Progenitor cell of endocrine pancreas (in vitro differentiated cells): ENCODE measurements around the gene THSD4. TPM values are rescaled to one million over a fixed set of nuclear protein-coding genes. Genes with fewer than 3 reads are reported as not detected.

Experiments
- DNase-seq: peaks from one replicate; pipeline ENCODE4 v3.0.0; 2021; ENCODE audit warnings: low spot score; ENCODE audit not compliant: unreplicated experiment
- H3K27ac Mint-ChIP-seq: 2 replicates; pipeline ENCODE4 v1.8.0; 2021; ENCODE audit warnings: mild to moderate bottlenecking, moderate library complexity, mixed read lengths
- H3K27me3 Mint-ChIP-seq: 2 replicates; pipeline ENCODE4 v1.8.0; 2021; ENCODE audit warnings: mixed read lengths
- H3K36me3 Mint-ChIP-seq: 2 replicates; pipeline ENCODE4 v1.8.0; 2022; ENCODE audit warnings: mixed read lengths; ENCODE audit not compliant: insufficient read depth
- H3K4me1 Mint-ChIP-seq: 2 replicates; pipeline ENCODE4 v1.8.0; 2021; ENCODE audit warnings: low read depth, mixed read lengths
- H3K4me3 Mint-ChIP-seq: 2 replicates; pipeline ENCODE4 v1.8.0; 2021; ENCODE audit warnings: low read depth, mild to moderate bottlenecking, moderate library complexity, mixed read lengths
- H3K9me3 Mint-ChIP-seq: 2 replicates; pipeline ENCODE4 v1.8.0; 2021; ENCODE audit warnings: low read depth, mixed read lengths
- CTCF ChIP-seq: fragments of 200-600 bp; sonication (generic); IDR thresholded peaks from one replicate; pipeline ENCODE4 v1.5.0; 2021; ENCODE audit warnings: antibody characterized with exemption, mild to moderate bottlenecking; ENCODE audit not compliant: unreplicated experiment
- total RNA-seq: library from RNA; stranded (reverse); gene quantifications from 2 replicates; pipeline ENCODE4 v1.2.1, GENCODE V29; 2021

THSD4 gene
- total RNA-seq, 1 donor from 2014 or later, result 6.8 TPM

DNA sequence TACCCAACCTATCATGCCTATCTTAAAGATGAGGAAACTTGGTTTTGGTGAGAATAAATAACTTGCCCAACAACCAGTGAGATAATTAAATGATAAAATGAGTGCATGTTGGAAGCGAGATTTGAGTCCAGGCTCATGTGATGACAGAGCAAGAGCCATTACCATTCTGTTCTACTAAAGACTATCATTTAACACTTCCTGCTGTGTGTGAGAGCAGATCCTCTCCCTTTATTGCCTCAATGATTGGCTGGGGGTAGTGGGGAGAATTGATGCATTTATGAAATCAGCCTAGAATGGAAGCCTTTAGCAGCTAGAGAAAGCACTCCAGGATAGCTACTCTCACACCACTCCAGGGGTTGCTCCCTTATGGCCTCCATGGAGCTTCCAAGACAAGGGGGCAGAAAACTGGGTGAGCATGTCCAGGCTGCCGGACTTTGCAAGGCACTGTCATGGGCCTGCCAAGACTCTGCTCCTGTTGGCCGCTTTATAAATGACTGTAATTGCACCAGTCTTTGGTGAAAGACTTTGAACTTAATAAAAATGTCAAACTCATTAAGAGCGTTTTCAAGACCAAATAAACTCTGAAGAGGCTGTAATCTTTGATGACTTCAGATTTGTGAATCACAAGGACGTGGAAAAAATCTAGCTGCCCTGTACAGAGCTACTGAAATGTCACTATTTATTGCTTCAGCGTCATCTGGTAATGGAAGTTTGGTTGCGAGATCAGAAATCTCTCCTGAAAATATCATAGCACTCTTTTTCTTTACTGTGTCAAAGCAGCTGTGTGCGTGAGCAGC is 486.0 kb downstream of the THSD4 start:
- H3K27me3 Mint-ChIP-seq, result peaks cover 3% of the 10 kb centered on the region
- no peaks in the 10 kb centered on the region for H3K36me3 Mint-ChIP-seq
- H3K9me3 Mint-ChIP-seq, result peaks cover 5% of the 10 kb centered on the region
- H3K4me3 Mint-ChIP-seq, result no peak overlapping the region
- no peak for DNase-seq
- H3K27ac Mint-ChIP-seq, result no peak overlapping the region
- TF ChIP-seq CTCF, result no peak
- peaks cover 11% of the 10 kb centered on the region for H3K4me1 Mint-ChIP-seq

DNA sequence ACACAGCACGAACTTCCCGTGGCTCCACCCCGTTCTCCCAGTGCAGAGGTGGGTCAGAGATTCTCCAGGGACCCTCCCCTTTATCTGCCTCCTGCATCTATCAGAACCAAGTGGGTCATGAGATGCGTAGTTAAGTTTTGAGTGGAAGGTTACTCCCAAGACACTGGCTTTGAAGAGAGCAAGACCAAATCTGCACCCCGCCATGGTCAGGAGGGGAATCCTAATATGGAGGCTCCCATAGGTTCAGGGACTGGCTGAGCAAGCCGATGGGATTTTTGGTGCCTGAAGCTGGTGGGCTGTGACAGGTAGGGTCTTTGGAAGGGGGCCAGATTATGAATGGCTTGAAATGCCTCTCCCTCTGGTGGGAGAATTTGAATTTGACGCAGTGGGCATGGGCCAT is 488.1 kb downstream of the THSD4 start:
- Mint-ChIP-seq H3K4me3 (no peak overlapping the region), H3K9me3 (peaks cover 5% of the 10 kb centered on the region), H3K27me3 (peaks cover 2% of the 10 kb centered on the region), H3K27ac (no peak overlapping the region), H3K4me1 (peaks cover 10% of the 10 kb centered on the region), H3K36me3 (no peaks in the 10 kb centered on the region)
- no peak for TF ChIP-seq CTCF
- no peak for DNase-seq

DNA sequence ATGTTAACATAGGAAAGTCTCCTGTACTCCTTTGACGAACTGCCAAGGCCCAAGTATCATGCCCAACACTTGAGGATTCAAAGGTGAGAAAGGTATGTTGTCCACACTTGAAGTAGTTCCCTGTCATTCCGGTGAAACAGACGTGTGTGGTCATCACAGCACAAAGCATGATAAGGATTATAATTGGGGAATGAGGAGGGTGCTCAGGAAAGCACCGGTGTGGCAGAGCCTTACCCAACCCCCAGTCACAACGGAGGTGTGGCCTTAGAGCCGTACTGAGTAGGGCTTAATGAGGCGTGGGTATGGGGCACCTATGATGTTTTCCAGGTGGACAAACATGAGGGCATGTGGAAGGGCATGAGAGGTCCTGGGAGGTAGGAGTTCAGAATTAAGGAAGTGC is 492.1 kb downstream of the THSD4 start:
- no peak for TF ChIP-seq CTCF
- peaks cover 5% of the 10 kb centered on the region for H3K9me3 Mint-ChIP-seq
- no peak for DNase-seq
- H3K27me3 Mint-ChIP-seq, result peaks cover 7% of the 10 kb centered on the region
- H3K36me3 Mint-ChIP-seq, result no peaks in the 10 kb centered on the region
- peaks cover 7% of the 10 kb centered on the region for H3K4me1 Mint-ChIP-seq
- H3K27ac Mint-ChIP-seq, result no peak overlapping the region
- no peak overlapping the region for H3K4me3 Mint-ChIP-seq

DNA sequence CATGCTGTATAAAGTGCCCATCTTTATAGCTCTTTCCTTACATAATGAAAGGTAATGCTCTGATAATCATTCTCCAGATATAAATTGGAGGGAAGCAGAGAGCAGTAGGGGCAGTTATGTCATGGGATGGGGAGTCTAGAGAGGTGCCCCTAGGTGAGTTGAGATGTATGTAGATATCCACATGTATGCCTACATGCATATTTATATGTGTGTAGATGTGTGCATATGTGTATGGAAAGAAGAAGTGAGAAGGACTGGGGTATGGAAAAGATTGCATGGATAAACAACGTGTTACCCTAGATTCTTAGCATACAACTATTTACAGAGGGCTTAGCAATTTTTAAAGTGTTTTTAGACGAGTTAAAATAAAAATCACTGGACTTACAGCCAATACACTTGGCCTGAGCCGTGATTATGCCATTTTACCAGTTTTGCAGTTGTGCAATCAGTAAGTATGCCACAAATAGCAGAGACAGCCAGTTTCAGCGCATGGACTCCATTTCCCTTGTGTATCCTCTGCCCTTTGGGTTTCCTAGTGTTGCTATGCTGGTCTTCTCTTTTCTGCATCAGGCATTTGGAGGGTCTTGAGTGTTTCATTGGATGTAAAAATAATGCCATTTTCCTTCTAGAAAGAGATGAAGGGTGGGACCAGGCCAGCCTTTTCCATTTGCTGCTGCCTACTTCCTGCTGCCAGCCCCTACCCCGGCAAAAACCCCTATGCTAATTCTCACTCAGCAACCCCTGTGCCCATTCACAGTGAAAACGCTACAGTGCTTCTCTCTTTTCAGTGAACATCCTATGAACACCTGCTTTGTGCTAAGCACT is 495.7 kb downstream of the THSD4 start:
- Mint-ChIP-seq H3K27me3 (peaks cover 4% of the 10 kb centered on the region), H3K9me3 (no peaks in the 10 kb centered on the region), H3K36me3 (no peaks in the 10 kb centered on the region), H3K27ac (no peak overlapping the region), H3K4me3 (no peak overlapping the region), H3K4me1 (peaks cover 7% of the 10 kb centered on the region)
- no peak for TF ChIP-seq CTCF
- DNase-seq, result no peak

DNA sequence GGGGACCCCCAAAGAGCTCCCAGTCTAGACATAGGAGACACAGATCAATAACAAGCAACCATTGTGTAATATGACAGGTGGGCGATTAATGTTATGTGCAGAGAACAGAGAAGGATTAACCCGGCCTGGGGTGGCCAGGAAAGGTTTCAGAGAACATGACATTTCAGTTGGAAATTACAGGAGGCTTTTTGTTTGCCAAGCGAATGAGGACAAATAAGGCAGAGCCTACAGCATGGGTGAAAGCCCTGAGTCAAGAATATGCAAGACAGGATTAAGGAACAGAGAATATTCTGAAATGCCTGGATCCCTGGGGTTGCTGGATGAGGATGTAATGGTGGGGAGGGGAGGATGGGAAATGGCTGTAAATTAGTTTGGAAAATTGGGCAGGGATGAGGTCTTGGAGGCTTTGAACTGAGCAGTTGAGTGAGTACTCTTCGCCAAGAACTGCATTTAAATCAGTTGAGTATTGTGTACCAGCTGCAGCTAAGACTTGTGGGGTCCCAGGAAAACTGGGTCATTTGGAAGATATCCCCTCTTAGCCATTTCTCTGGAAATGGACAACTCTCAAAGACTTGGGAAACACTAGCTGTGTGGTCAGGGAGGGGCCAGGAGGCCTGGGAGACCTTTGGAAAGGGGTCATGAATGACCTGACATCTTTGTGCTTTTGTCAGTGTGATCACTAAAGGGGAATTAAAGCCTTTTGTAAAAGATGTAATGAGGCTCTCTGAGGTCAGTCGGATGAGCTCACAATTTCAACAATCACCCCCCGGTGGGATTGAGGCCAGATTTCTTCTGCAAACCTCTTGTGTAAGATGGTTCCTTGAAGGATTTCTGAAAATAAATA is 496.5 kb downstream of the THSD4 start:
- no peaks in the 10 kb centered on the region for H3K9me3 Mint-ChIP-seq
- TF ChIP-seq CTCF, result no peak
- H3K27ac Mint-ChIP-seq, result no peak overlapping the region
- H3K4me1 Mint-ChIP-seq, result peaks cover 7% of the 10 kb centered on the region
- no peak for DNase-seq
- peaks cover 4% of the 10 kb centered on the region for H3K27me3 Mint-ChIP-seq
- H3K36me3 Mint-ChIP-seq, result no peaks in the 10 kb centered on the region
- H3K4me3 Mint-ChIP-seq, result no peak overlapping the region
